ENCODE measurements around the gene LINC00632. TPM values are rescaled to one million over a fixed set of nuclear protein-coding genes. Genes with fewer than 3 reads are reported as not detected.

The LINC00632 gene
- total RNA-seq, 2 donors from 2014 or later: 168 to 247 TPM

- Mint-ChIP-seq H3K4me1 (peaks cover 19% of the 10 kb centered on the region), H3K27ac (no peak overlapping the region), H3K9me3 (no peaks in the 10 kb centered on the region), H3K36me3 (ENCODE audit: low read depth) (no peaks in the 10 kb centered on the region), H3K4me3 (no peak overlapping the region), H3K27me3 (ENCODE audit: insufficient read depth) (peaks cover 28% of the 10 kb centered on the region)
- Histone ChIP-seq H3K4me3 (ENCODE audit: low read length) (no peak overlapping the region), H3K27ac (ENCODE audit: low read depth, low read length) (peak overlapping the region; percentile 85), H3K27me3 (ENCODE audit: control insufficient read depth, insufficient read depth, low read length, poor library complexity, severe bottlenecking) (peaks cover 4% of the 10 kb centered on the region), H3K36me3 (ENCODE audit: control insufficient read depth, insufficient read depth, low read length) (no peaks in the 10 kb centered on the region), H3K4me1 (ENCODE audit: control insufficient read depth, insufficient read depth, low read length) (no peaks in the 10 kb centered on the region), H3K9ac (ENCODE audit: extremely low read depth, low read length, poor library complexity, severe bottlenecking) (no peak overlapping the region), H3K9me3 (ENCODE audit: control insufficient read depth, low read length) (no peaks in the 10 kb centered on the region)
- DNase-seq: no peak
- 97 to 100% methylated on average over 1 to 3 of the region's 4 CpGs for WGBS, 2 experiments (ENCODE audit: insufficient coverage in 1 of 2, insufficient read length in 1 of 2)
- TF ChIP-seq CTCF (conservative IDR thresholded peaks at IDR 0.05): no peak
Measured at GRCh38 chrX:140711894-140712293, 2.3 kb downstream of the LINC00632 start.

GRCh38 chrX:140712413-140713173 lies 3.0 kb downstream of the LINC00632 start:
- TF ChIP-seq CTCF (conservative IDR thresholded peaks at IDR 0.05): no peak
- WGBS, 2 experiments (ENCODE audit: insufficient coverage in 1 of 2, insufficient read length in 1 of 2): 29% methylated on average over 12 of the region's 16 CpGs; no CpG with 5 or more reads in 1 of the 2 experiments
- peak; percentile 84 for DNase-seq
- Mint-ChIP-seq H3K27me3 (ENCODE audit: insufficient read depth) (peaks cover 21% of the 10 kb centered on the region), H3K4me3 (peak overlapping the region; percentile 52), H3K27ac (peak overlapping the region; percentile 74), H3K36me3 (ENCODE audit: low read depth) (no peaks in the 10 kb centered on the region), H3K9me3 (no peaks in the 10 kb centered on the region), H3K4me1 (peaks cover 19% of the 10 kb centered on the region)
- Histone ChIP-seq H3K4me3 (ENCODE audit: low read length) (no peak overlapping the region), H3K27me3 (ENCODE audit: control insufficient read depth, insufficient read depth, low read length, poor library complexity, severe bottlenecking) (peaks cover 4% of the 10 kb centered on the region), H3K9me3 (ENCODE audit: control insufficient read depth, low read length) (no peaks in the 10 kb centered on the region), H3K36me3 (ENCODE audit: control insufficient read depth, insufficient read depth, low read length) (no peaks in the 10 kb centered on the region), H3K4me1 (ENCODE audit: control insufficient read depth, insufficient read depth, low read length) (no peaks in the 10 kb centered on the region), H3K27ac (ENCODE audit: low read depth, low read length) (peak overlapping the region; percentile 85), H3K9ac (ENCODE audit: extremely low read depth, low read length, poor library complexity, severe bottlenecking) (peak overlapping the region; percentile 30)

- Histone ChIP-seq H3K9ac (ENCODE audit: extremely low read depth, low read length, poor library complexity, severe bottlenecking) (no peak overlapping the region), H3K4me1 (ENCODE audit: control insufficient read depth, insufficient read depth, low read length) (no peaks in the 10 kb centered on the region), H3K27me3 (ENCODE audit: control insufficient read depth, insufficient read depth, low read length, poor library complexity, severe bottlenecking) (no peaks in the 10 kb centered on the region), H3K36me3 (ENCODE audit: control insufficient read depth, insufficient read depth, low read length) (no peaks in the 10 kb centered on the region), H3K27ac (ENCODE audit: low read depth, low read length) (peak overlapping the region; percentile 56), H3K9me3 (ENCODE audit: control insufficient read depth, low read length) (no peaks in the 10 kb centered on the region), H3K4me3 (ENCODE audit: low read length) (no peak overlapping the region)
- H3K4me3 Mint-ChIP-seq: peak overlapping the region; percentile 52
- H3K36me3 Mint-ChIP-seq (ENCODE audit: low read depth): no peaks in the 10 kb centered on the region
- peaks cover 15% of the 10 kb centered on the region for H3K27me3 Mint-ChIP-seq (ENCODE audit: insufficient read depth)
- no peak for TF ChIP-seq CTCF (conservative IDR thresholded peaks at IDR 0.05)
- 82% methylated on average over 6 of the region's 6 CpGs; no CpG with 5 or more reads in 1 of the 2 experiments for WGBS, 2 experiments (ENCODE audit: insufficient coverage in 1 of 2, insufficient read length in 1 of 2)
- H3K4me1 Mint-ChIP-seq: peaks cover 19% of the 10 kb centered on the region
- H3K9me3 Mint-ChIP-seq: no peaks in the 10 kb centered on the region
- H3K27ac Mint-ChIP-seq: no peak overlapping the region
- no peak for DNase-seq
Measured at GRCh38 chrX:140713174-140713539, 3.6 kb downstream of the LINC00632 start.

Data from endodermal cell (in vitro differentiated cells).